ENCODE data around the gene ST14.
"Not testable (repeated sequence)": the region's sequence is repeated elsewhere in the genome, so short reads cannot be mapped to it uniquely, and the experiment has no call there.

The ST14 gene

DNA sequence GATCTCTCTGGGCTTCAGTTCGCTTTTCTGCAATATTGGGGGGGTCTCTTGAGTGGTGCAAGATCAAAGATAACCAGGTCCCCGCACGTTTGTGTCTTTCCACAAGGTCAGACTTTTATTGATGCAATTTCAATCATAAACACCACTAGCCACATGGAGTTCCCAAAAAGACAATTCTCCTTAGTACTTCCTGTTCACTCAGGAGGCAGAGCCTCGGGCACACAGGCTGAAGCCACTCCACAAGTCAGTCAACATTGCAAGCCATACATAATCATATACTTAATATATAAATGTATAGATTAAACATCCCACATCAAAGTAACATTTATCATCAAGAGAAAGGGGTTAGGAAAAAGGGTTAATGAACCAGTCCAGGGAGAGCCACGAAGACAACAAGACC, 12.0 kb downstream of the ST14 start:
- H3K4me3 ChIP-seq (ENCODE audit: low read depth, low read length) = no peak overlapping the region
- TF ChIP-seq, protein P1, sequence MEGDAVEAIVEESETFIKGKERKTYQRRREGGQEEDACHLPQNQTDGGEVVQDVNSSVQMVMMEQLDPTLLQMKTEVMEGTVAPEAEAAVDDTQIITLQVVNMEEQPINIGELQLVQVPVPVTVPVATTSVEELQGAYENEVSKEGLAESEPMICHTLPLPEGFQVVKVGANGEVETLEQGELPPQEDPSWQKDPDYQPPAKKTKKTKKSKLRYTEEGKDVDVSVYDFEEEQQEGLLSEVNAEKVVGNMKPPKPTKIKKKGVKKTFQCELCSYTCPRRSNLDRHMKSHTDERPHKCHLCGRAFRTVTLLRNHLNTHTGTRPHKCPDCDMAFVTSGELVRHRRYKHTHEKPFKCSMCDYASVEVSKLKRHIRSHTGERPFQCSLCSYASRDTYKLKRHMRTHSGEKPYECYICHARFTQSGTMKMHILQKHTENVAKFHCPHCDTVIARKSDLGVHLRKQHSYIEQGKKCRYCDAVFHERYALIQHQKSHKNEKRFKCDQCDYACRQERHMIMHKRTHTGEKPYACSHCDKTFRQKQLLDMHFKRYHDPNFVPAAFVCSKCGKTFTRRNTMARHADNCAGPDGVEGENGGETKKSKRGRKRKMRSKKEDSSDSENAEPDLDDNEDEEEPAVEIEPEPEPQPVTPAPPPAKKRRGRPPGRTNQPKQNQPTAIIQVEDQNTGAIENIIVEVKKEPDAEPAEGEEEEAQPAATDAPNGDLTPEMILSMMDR (IDR thresholded peaks at IDR 0.05; ENCODE audit: low read depth, low read length) = no peak

DNA sequence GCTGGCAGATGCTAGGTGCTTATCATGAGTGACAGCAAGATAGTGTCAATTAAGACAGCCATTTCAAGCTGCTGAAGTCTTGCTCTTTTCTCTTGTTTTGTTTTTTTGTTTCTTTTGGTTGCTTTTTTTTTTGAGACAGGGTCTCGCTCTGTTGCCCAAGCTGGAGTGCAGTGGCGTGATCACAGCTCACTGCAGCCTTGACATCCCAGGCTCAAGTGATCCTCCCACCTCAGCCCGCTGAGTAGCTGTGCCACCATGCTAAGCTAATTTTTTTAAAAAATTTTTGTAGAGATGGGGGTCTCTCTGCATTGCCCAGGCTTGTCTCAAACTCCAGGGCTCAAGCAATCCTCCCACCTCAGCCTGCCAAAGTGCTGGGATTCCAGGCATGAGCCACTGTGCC, 12.4 kb downstream of the ST14 start:
- H3K4me3 ChIP-seq (ENCODE audit: low read depth, low read length) = not testable (repeated sequence)

DNA sequence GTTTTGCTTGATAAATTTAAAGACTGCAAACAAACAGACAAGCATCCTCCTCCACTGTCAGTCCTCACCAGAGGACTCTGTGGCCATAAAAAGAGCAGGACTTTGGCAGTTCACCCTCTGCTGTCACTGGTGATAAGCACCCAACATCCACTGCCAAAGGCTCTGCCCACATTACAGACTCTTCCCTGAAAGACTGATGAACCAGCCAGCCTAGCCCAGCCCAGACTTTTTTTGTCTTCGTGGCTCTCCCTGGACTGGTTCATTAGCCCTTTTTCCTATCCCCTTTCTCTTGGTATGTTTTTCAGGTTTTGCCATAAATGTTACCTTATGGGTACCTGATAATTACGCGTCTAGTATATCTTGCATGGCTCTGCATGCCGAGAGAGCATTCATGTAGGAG, 15.1 kb downstream of the ST14 start:
- TF ChIP-seq, protein P1 (IDR thresholded peaks at IDR 0.05; ENCODE audit: low read depth, low read length) = no peak
- H3K4me3 ChIP-seq (ENCODE audit: low read depth, low read length) = no peak overlapping the region

DNA sequence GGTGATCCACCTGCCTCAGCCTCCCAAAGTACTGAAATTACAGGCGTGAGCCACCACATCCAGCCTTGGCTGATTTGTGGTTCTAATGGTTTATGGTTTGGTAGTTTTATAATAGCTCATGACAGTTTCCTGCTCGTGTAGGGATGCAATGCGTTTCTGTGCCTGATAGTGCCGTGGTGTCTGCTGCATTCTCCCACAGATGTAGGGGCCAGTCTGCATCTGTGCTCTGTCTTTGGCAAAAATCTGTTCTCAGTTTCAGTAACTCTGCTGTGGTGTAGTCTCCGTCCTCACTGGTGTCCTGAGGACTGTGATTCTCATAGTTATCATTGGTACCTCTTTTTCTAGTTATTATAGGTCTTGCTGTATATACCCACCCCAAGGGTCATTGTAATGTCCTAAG, 16.3 kb downstream of the ST14 start:
- no peak overlapping the region for H3K4me3 ChIP-seq (ENCODE audit: low read depth, low read length)
- TF ChIP-seq, protein P1 (IDR thresholded peaks at IDR 0.05; ENCODE audit: low read depth, low read length) = no peak

DNA sequence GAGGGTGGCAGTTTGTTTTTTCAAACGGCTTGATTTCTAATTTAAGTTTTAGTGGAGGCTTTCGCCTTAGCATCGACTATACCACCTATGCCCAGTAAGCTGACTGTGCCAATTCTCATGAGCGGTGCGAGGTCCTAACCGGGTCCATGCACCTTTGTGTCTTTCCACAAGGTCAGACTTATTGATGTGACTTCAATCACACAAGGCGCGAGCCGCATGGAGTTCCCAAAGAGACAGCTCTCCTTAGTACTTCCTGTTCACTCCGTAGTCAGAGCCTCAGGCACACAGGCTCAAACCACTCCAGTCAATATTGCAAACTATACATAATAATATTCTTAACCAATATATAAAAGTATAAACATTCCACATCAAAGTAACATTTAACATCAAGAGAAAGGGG, 18.2 kb downstream of the ST14 start:
- H3K4me3 ChIP-seq (ENCODE audit: low read depth, low read length) = no peak overlapping the region
- TF ChIP-seq, protein P1 (IDR thresholded peaks at IDR 0.05; ENCODE audit: low read depth, low read length) = no peak

DNA sequence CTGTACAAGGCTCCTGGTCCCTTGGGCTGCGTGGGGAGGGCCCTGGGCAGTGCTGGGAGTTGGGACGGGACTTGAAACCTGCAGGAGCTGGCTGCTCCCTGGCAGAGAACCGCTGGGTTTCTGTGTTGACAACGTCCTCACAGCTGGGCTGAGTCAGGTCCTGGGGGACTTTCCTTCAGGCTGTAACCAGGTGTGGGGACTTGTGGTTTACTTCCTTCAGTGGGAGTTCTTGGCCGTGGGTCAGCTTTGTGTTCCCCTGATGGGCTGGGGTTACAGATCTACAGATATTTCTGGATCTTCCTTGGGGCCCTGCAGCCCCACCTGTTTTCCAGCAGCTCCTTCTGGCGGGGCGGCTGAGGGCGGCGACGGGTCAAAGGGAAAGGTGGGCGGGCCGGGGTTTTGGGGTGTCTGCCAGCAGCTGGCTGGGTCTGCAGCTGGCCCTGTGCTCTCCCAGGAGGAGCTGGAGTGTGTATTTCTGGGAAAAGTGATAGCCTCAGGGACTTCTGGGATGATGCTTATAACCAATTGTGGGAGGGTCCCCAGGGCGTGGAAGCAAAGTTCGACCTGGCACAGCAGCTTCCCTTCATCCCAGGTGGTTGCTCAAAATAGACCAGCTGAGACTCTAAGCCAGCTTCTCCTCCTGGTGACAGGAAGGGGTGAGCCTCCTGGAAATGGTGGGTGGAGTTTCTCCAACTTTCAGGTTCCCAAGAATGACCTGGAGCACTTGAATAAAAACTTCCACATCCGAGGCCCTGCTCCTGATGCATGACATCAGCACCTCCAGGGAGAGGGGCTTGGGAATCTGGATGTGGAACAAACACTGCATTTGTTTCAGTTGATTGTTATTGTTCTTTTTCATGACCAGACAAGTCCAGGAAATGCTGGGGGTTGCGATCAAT, 19.1 kb downstream of the ST14 start:
- TF ChIP-seq, protein P1 (IDR thresholded peaks at IDR 0.05; ENCODE audit: low read depth, low read length) = no peak
- H3K4me3 ChIP-seq (ENCODE audit: low read depth, low read length) = no peak overlapping the region

DNA sequence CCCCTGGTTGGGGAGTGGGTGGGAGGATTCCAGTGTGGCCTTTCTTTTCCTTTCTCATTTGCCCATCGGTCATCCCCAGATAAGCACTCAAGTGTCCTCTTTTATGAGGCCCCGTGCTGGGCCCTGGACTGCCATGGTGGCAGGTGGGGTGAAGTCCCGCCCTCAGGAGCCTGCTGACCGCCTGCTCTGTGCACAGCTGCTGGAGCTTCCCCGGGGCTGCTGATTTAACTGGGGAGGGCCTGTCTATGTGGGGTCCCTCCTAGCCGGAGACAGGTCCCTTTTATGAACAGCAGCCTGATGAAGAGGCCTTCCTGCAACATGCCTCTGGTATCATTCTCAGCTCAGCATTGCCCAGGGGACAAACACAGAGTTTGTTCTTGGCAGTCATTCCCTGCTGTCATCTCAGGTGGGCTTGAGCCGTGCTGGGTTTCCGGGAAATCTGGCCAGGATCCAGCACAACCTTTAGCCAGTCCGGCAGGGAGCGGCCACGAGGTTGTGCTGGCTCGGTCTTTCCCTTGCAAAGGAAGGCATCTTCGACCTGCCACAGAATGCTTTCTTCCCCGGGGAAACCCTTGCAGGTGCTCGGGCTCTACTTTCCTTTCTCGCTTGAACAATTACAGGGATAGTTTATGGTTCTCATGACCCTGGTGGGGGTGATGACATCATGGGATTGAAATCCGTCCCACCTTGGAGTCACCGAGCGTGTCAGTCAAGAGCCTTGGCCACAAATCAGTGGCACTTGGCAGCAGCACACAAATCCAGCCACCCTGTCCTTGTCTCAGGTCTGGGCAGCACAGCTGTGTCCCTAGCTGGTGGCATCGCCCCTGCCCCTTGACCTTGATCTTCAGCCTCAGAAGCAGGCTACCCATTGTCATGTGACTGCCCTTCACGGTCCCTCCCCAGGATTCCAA, 20.1 kb downstream of the ST14 start:
- TF ChIP-seq, protein P1 (IDR thresholded peaks at IDR 0.05; ENCODE audit: low read depth, low read length) = no peak
- no peak overlapping the region for H3K4me3 ChIP-seq (ENCODE audit: low read depth, low read length)

All from WI38 (cell line).